HFFc6 (cell line): ENCODE results near the gene AXIN1. TPM values are rescaled to one million over a fixed set of nuclear protein-coding genes. Genes with fewer than 3 reads are reported as not detected.

Experiments
- DNase-seq: peaks from one replicate; pipeline ENCODE4 v3.0.0-alpha.2; 2018
- H3K27ac Mint-ChIP-seq: 2 replicates; pipeline ENCODE4 v1.8.0; 2020; ENCODE audit warnings: mild to moderate bottlenecking, mixed read lengths
- H3K27me3 Mint-ChIP-seq: 2 replicates; pipeline ENCODE4 v1.8.0; 2021; ENCODE audit warnings: mild to moderate bottlenecking, moderate library complexity, mixed read lengths; ENCODE audit not compliant: insufficient read depth
- H3K36me3 Mint-ChIP-seq: 2 replicates; pipeline ENCODE4 v1.8.0; 2021; ENCODE audit warnings: low read depth, mixed read lengths
- H3K4me1 Mint-ChIP-seq: 2 replicates; pipeline ENCODE4 v1.8.0; 2020; ENCODE audit warnings: low read depth, mixed read lengths
- H3K4me3 Mint-ChIP-seq: 2 replicates; pipeline ENCODE4 v1.8.0; 2020; ENCODE audit warnings: mild to moderate bottlenecking, moderate library complexity, mixed read lengths
- H3K9me3 Mint-ChIP-seq: 2 replicates; pipeline ENCODE4 v1.8.0; 2020; ENCODE audit warnings: mild to moderate bottlenecking, mixed read lengths
- long read RNA-seq: library from polyadenylated mRNA; unstranded; transcript quantifications from one replicate; pipeline ENCODE4 v2.0.0, GENCODE V29; 2019
- total RNA-seq, 6 experiments: library from RNA; stranded (reverse); fragmentation: NEBNext Ultra II Directional; extraction: Animal tissue kit (Norgen Biotek cat#: 25700); gene quantifications; 2 replicates in 1 of 6; 3 replicates in 5 of 6; pipeline ENCODE4 v1.2.3, GENCODE V29; 2021
- TF ChIP-seq, protein P1 (sequence below): fragments of 200-600 bp; sonication (generic); IDR thresholded peaks from 2 replicates; pipeline ENCODE4 v1.5.0; 2021; ENCODE audit warnings: antibody characterized with exemption, mild to moderate bottlenecking

AXIN1 gene
- total RNA-seq, result 10 to 100 TPM; 13.6 to 16.7 (median 14.7) TPM
- long read RNA-seq, partial matches to known transcripts, result 2 of 4 reads
- long read RNA-seq, other reads (novel, unspliced or antisense), result 2 of 4 reads

DNA sequence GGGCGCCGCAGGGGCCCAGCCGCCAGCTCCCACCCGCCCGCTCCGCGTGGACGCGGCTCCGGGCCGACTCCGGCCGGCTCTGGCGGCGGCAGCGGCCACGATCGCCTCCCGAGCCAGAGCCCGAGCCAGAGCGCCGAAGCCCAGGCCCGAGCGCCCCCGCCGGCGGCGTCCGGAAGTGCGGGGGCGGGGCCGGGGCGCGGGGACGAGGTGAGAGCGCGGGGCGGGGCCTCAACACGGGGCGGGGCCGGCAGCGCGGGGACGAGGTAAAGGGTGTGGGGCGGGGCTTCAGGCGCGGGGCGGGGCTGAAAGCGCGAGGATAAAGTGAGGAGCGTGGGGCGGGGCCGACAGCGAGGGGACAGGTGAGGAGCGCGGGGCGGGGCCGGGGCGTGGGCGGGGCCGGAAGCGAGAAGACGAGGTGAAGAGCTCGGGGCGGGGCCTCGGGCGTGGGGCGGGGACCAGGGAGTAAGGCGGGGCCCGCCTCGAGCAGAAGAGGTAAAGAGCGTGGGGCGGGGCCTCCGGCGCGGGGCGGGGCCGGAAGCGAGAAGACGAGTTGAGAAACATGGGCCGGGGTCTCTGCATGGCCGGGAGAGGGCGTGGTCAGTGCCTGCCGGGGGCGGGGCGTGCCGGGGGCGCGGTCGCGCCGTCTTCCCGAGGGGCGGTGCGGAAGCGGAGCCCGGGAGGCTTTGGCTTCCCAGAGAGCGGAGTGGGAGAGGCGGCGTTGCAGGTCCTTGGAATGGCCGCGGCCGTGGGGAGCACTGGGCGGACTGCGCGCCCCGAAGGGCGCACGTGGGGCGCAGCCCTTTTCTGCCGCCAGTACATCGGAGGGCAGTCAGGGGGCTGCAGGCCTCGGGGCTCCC, at the start of gene AXIN1:
Gene AXIN1, minus strand, starts transcription at position 177 of the 857 bp plus-strand sequence. CDS start 5,698 bp downstream, outside the sequence.
- Mint-ChIP-seq H3K4me3 (peak within 1 kb of the TSS; percentile 87), H3K9me3 (no peaks in the 10 kb centered on the region), H3K27ac (peak within 1 kb of the TSS; percentile 80), H3K4me1 (peaks cover 20% of the 10 kb centered on the region), H3K36me3 (peaks cover 9% of the 10 kb centered on the region; the same call in 1 of the 2 replicates), H3K27me3 (no peaks in the 10 kb centered on the region)
- peak; percentile 90 for DNase-seq
- TF ChIP-seq, protein P1, sequence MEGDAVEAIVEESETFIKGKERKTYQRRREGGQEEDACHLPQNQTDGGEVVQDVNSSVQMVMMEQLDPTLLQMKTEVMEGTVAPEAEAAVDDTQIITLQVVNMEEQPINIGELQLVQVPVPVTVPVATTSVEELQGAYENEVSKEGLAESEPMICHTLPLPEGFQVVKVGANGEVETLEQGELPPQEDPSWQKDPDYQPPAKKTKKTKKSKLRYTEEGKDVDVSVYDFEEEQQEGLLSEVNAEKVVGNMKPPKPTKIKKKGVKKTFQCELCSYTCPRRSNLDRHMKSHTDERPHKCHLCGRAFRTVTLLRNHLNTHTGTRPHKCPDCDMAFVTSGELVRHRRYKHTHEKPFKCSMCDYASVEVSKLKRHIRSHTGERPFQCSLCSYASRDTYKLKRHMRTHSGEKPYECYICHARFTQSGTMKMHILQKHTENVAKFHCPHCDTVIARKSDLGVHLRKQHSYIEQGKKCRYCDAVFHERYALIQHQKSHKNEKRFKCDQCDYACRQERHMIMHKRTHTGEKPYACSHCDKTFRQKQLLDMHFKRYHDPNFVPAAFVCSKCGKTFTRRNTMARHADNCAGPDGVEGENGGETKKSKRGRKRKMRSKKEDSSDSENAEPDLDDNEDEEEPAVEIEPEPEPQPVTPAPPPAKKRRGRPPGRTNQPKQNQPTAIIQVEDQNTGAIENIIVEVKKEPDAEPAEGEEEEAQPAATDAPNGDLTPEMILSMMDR, result peak; percentile 68

- peak within 1 kb of the TSS; percentile 89 for H3K4me3 Mint-ChIP-seq
- H3K27me3 Mint-ChIP-seq, result peaks cover 4% of the 10 kb centered on the region; the same call in 1 of the 2 replicates
- H3K9me3 Mint-ChIP-seq, result no peaks in the 10 kb centered on the region
- H3K4me1 Mint-ChIP-seq, result peaks cover 10% of the 10 kb centered on the region
- peak within 1 kb of the TSS; percentile 78 for H3K27ac Mint-ChIP-seq
- TF ChIP-seq, protein P1, result peak; percentile 73
- DNase-seq, result peak; percentile 79
- peaks cover 8% of the 10 kb centered on the region for H3K36me3 Mint-ChIP-seq
Measured at GRCh38 chr16:401468-402348, 49.2 kb upstream of the AXIN1 start, which contains the start of gene DECR2. Gene DECR2, plus strand, starts transcription at chr16:401885. Its CDS starts 79 bp downstream, at chr16:401964.

DNA sequence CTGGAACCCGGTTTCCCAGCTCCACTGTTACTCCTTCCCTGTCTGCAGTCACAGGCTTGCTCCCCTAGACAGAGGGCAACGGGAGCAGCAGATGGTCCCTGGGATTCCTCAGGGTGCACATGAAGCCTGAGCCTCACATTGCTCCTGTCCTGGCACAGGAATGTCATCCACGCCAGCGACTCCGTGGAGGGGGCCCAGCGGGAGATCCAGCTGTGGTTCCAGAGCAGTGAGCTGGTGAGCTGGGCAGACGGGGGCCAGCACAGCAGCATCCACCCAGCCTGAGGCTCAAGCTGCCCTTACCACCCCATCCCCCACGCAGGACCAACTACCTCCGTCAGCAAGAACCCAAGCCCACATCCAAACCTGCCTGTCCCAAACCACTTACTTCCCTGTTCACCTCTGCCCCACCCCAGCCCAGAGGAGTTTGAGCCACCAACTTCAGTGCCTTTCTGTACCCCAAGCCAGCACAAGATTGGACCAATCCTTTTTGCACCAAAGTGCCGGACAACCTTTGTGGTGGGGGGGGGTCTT, 47.6 kb upstream of the AXIN1 start:
- H3K36me3 Mint-ChIP-seq, result peaks cover 8% of the 10 kb centered on the region
- DNase-seq, result no peak
- peak overlapping the region; percentile 75 for H3K27ac Mint-ChIP-seq
- TF ChIP-seq, protein P1, result no peak
- H3K4me1 Mint-ChIP-seq, result peaks cover 19% of the 10 kb centered on the region
- no peaks in the 10 kb centered on the region for H3K9me3 Mint-ChIP-seq
- peak overlapping the region; percentile 89 for H3K4me3 Mint-ChIP-seq
- H3K27me3 Mint-ChIP-seq, result peaks cover 6% of the 10 kb centered on the region; the same call in 1 of the 2 replicates

- Mint-ChIP-seq H3K4me3 (no peak overlapping the region), H3K27me3 (peaks cover 6% of the 10 kb centered on the region; the same call in 1 of the 2 replicates), H3K27ac (no peak overlapping the region), H3K9me3 (no peaks in the 10 kb centered on the region), H3K4me1 (peaks cover 19% of the 10 kb centered on the region), H3K36me3 (peaks cover 8% of the 10 kb centered on the region)
- TF ChIP-seq, protein P1, result no peak
- DNase-seq, result no peak
Measured at GRCh38 chr16:399340-400019, 47.0 kb upstream of the AXIN1 start.
